WTC11 (cell line): ENCODE results near the gene CDK5. TPM values are rescaled to one million over a fixed set of nuclear protein-coding genes. Genes with fewer than 3 reads are reported as not detected.

ENCODE experiments used
- AR ChIP-seq: fragments of 250-450 bp; sonication (Bioruptor Pico); IDR thresholded peaks from 2 replicates; pipeline ENCODE4 v1.9.0; 2021; ENCODE audit warnings: mild to moderate bottlenecking
- ATF1 ChIP-seq: sonication (generic); formaldehyde crosslinking; IDR thresholded peaks from 2 replicates; pipeline ENCODE4 v1.8.1; 2023; ENCODE audit warnings: mild to moderate bottlenecking, moderate library complexity, missing genetic modification reagents
- CBFB ChIP-seq: sonication (generic); formaldehyde crosslinking; IDR thresholded peaks from 2 replicates; pipeline ENCODE4 v1.8.1; 2022; ENCODE audit warnings: mild to moderate bottlenecking, low read depth, missing genetic modification reagents
- EMX1 ChIP-seq: fragments of 250-450 bp; sonication (Bioruptor Pico); IDR thresholded peaks from 2 replicates; pipeline ENCODE4 v1.8.0; 2021; ENCODE audit warnings: mild to moderate bottlenecking
- ESRRA ChIP-seq: sonication (generic); formaldehyde crosslinking; IDR thresholded peaks from 2 replicates; pipeline ENCODE4 v1.8.1; 2022; ENCODE audit warnings: mild to moderate bottlenecking, missing genetic modification reagents, borderline replicate concordance
- ETV6 ChIP-seq: sonication (generic); formaldehyde crosslinking; IDR thresholded peaks from 2 replicates; pipeline ENCODE4 v1.8.1; 2022; ENCODE audit warnings: mild to moderate bottlenecking, missing genetic modification reagents
- FOXP1 ChIP-seq: sonication (generic); formaldehyde crosslinking; IDR thresholded peaks from 2 replicates; pipeline ENCODE4 v1.8.0; 2022; ENCODE audit warnings: missing genetic modification reagents, mild to moderate bottlenecking, moderate library complexity, borderline replicate concordance
- GRHL2 ChIP-seq: fragments of 250-450 bp; sonication (Bioruptor Pico); IDR thresholded peaks from 2 replicates; pipeline ENCODE4 v1.8.0; 2022; ENCODE audit warnings: mild to moderate bottlenecking, moderate library complexity; ENCODE audit not compliant: insufficient replicate concordance, severe bottlenecking
- IRF1 ChIP-seq: sonication (generic); formaldehyde crosslinking; IDR thresholded peaks from 2 replicates; pipeline ENCODE4 v1.8.0; 2023; ENCODE audit warnings: missing genetic modification reagents
- KAT7 ChIP-seq: sonication (generic); formaldehyde crosslinking; IDR thresholded peaks from 2 replicates; pipeline ENCODE4 v1.8.1; 2023; ENCODE audit warnings: missing genetic modification reagents, mild to moderate bottlenecking, borderline replicate concordance
- MYBL2 ChIP-seq: sonication (generic); formaldehyde crosslinking; IDR thresholded peaks from 2 replicates; pipeline ENCODE4 v1.8.1; 2023; ENCODE audit warnings: mild to moderate bottlenecking, moderate library complexity, missing genetic modification reagents
- NR1H2 ChIP-seq: sonication (generic); formaldehyde crosslinking; IDR thresholded peaks from 2 replicates; pipeline ENCODE4 v1.9.0; 2021; ENCODE audit warnings: mild to moderate bottlenecking, moderate library complexity, missing genetic modification reagents
- SMAD3 ChIP-seq: sonication (generic); formaldehyde crosslinking; IDR thresholded peaks from 2 replicates; pipeline ENCODE4 v1.8.0; 2022; ENCODE audit warnings: missing genetic modification reagents, mild to moderate bottlenecking, borderline replicate concordance
- SMAD4 ChIP-seq: sonication (generic); formaldehyde crosslinking; IDR thresholded peaks from 2 replicates; pipeline ENCODE4 v1.8.0; 2022; ENCODE audit warnings: mild to moderate bottlenecking, missing genetic modification reagents
- SP1 ChIP-seq: sonication (generic); formaldehyde crosslinking; conservative IDR thresholded peaks from 2 replicates; pipeline ENCODE4 v1.8.1; 2022; ENCODE audit warnings: missing genetic modification reagents
- TEAD4 ChIP-seq: sonication (generic); formaldehyde crosslinking; IDR thresholded peaks from 2 replicates; pipeline ENCODE4 v1.8.0; 2022; ENCODE audit warnings: mild to moderate bottlenecking, missing genetic modification reagents
- ZNF121 ChIP-seq: sonication (generic); formaldehyde crosslinking; IDR thresholded peaks from 2 replicates; pipeline ENCODE4 v1.8.0; 2023; ENCODE audit warnings: missing genetic modification reagents
- ZNF219 ChIP-seq: sonication (generic); formaldehyde crosslinking; IDR thresholded peaks from 2 replicates; pipeline ENCODE4 v1.8.0; 2023; ENCODE audit warnings: missing genetic modification reagents, mild to moderate bottlenecking, borderline replicate concordance
- ZNF232 ChIP-seq: sonication (generic); formaldehyde crosslinking; IDR thresholded peaks from 2 replicates; pipeline ENCODE4 v1.8.0; 2022; ENCODE audit warnings: mild to moderate bottlenecking, missing genetic modification reagents
- ZNF396 ChIP-seq: fragments of 250-450 bp; sonication (Bioruptor Pico); IDR thresholded peaks from 2 replicates; pipeline ENCODE4 v1.8.0; 2021; ENCODE audit warnings: mild to moderate bottlenecking, moderate library complexity, borderline replicate concordance
- total RNA-seq: library from RNA; stranded (reverse); gene quantifications from 3 replicates; pipeline ENCODE4 v1.2.3, GENCODE V29; 2021
- TF ChIP-seq, protein P1 (sequence below): sonication (generic); formaldehyde crosslinking; IDR thresholded peaks from 2 replicates; pipeline ENCODE4 v1.8.0; 2022; ENCODE audit warnings: mild to moderate bottlenecking, missing genetic modification reagents
- TF ChIP-seq, protein P2 (sequence below): sonication (generic); formaldehyde crosslinking; IDR thresholded peaks from 2 replicates; pipeline ENCODE4 v1.8.1; 2022; ENCODE audit warnings: low read depth, mild to moderate bottlenecking, moderate library complexity, missing genetic modification reagents, borderline replicate concordance
- TF ChIP-seq, protein P3 (sequence below): sonication (generic); formaldehyde crosslinking; IDR thresholded peaks from 2 replicates; pipeline ENCODE4 v1.8.0; 2022; ENCODE audit warnings: mild to moderate bottlenecking, missing genetic modification reagents
- TF ChIP-seq, protein P4 (sequence below): sonication (generic); formaldehyde crosslinking; conservative IDR thresholded peaks from 2 replicates; pipeline ENCODE4 v1.8.1; 2022; ENCODE audit warnings: mild to moderate bottlenecking, missing genetic modification reagents
- TF ChIP-seq, protein P5 (sequence below): fragments of 200-600 bp; IDR thresholded peaks from 2 replicates; pipeline ENCODE4 v1.8.0; 2022; ENCODE audit warnings: antibody characterized with exemption
- TF ChIP-seq, protein P6 (sequence below): fragments of 250-450 bp; sonication (Bioruptor Pico); IDR thresholded peaks from 2 replicates; pipeline ENCODE4 v2.1.2; 2022; ENCODE audit warnings: mild to moderate bottlenecking, moderate library complexity
- TF ChIP-seq, protein P7 (sequence below): sonication (generic); formaldehyde crosslinking; IDR thresholded peaks from 2 replicates; pipeline ENCODE4 v1.8.1; 2022; ENCODE audit warnings: missing genetic modification reagents, borderline replicate concordance

Gene CDK5
- total RNA-seq, 1 experiment from 2014 or later = 27.8 TPM

- TF ChIP-seq MYBL2 (no peak), ATF1 (CRISPR knock-in tag) (no peak), FOXP1 (CRISPR knock-in tag) (no peak), CBFB (CRISPR knock-in tag) (no peak), KAT7 (CRISPR knock-in tag) (no peak), GRHL2 (no peak), ZNF121 (CRISPR knock-in tag) (no peak), AR (CRISPR knock-in tag) (no peak), ZNF396 (CRISPR knock-in tag) (no peak), SMAD3 (CRISPR knock-in tag) (no peak), EMX1 (no peak), TEAD4 (CRISPR knock-in tag) (no peak), ESRRA (no peak), ZNF219 (CRISPR knock-in tag) (no peak), ZNF232 (CRISPR knock-in tag) (no peak), IRF1 (CRISPR knock-in tag) (no peak), SMAD4 (CRISPR knock-in tag) (no peak), NR1H2 (CRISPR knock-in tag) (no peak), SP1 (CRISPR knock-in tag) (peak; percentile 50), ETV6 (CRISPR knock-in tag) (peak; percentile 58; the same call in 1 of the 2 replicates)
- TF ChIP-seq, protein P1, sequence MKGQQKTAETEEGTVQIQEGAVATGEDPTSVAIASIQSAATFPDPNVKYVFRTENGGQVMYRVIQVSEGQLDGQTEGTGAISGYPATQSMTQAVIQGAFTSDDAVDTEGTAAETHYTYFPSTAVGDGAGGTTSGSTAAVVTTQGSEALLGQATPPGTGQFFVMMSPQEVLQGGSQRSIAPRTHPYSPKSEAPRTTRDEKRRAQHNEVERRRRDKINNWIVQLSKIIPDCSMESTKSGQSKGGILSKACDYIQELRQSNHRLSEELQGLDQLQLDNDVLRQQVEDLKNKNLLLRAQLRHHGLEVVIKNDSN (CRISPR knock-in tag) = 0 out of 2 replicates have a peak, but pooled peaks have one; percentile 13
- TF ChIP-seq, protein P2, sequence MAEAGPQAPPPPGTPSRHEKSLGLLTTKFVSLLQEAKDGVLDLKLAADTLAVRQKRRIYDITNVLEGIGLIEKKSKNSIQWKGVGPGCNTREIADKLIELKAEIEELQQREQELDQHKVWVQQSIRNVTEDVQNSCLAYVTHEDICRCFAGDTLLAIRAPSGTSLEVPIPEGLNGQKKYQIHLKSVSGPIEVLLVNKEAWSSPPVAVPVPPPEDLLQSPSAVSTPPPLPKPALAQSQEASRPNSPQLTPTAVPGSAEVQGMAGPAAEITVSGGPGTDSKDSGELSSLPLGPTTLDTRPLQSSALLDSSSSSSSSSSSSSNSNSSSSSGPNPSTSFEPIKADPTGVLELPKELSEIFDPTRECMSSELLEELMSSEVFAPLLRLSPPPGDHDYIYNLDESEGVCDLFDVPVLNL (CRISPR knock-in tag) = no peak
- TF ChIP-seq, protein P3, sequence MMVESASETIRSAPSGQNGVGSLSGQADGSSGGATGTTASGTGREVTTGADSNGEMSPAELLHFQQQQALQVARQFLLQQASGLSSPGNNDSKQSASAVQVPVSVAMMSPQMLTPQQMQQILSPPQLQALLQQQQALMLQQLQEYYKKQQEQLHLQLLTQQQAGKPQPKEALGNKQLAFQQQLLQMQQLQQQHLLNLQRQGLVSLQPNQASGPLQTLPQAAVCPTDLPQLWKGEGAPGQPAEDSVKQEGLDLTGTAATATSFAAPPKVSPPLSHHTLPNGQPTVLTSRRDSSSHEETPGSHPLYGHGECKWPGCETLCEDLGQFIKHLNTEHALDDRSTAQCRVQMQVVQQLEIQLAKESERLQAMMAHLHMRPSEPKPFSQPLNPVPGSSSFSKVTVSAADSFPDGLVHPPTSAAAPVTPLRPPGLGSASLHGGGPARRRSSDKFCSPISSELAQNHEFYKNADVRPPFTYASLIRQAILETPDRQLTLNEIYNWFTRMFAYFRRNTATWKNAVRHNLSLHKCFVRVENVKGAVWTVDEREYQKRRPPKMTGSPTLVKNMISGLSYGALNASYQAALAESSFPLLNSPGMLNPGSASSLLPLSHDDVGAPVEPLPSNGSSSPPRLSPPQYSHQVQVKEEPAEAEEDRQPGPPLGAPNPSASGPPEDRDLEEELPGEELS (CRISPR knock-in tag) = peak; percentile 45; the same call in 1 of the 2 replicates
- TF ChIP-seq, protein P4, sequence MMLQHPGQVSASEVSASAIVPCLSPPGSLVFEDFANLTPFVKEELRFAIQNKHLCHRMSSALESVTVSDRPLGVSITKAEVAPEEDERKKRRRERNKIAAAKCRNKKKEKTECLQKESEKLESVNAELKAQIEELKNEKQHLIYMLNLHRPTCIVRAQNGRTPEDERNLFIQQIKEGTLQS (CRISPR knock-in tag) = no peak
- TF ChIP-seq, protein P5, sequence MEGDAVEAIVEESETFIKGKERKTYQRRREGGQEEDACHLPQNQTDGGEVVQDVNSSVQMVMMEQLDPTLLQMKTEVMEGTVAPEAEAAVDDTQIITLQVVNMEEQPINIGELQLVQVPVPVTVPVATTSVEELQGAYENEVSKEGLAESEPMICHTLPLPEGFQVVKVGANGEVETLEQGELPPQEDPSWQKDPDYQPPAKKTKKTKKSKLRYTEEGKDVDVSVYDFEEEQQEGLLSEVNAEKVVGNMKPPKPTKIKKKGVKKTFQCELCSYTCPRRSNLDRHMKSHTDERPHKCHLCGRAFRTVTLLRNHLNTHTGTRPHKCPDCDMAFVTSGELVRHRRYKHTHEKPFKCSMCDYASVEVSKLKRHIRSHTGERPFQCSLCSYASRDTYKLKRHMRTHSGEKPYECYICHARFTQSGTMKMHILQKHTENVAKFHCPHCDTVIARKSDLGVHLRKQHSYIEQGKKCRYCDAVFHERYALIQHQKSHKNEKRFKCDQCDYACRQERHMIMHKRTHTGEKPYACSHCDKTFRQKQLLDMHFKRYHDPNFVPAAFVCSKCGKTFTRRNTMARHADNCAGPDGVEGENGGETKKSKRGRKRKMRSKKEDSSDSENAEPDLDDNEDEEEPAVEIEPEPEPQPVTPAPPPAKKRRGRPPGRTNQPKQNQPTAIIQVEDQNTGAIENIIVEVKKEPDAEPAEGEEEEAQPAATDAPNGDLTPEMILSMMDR = no peak
- TF ChIP-seq, protein P6, sequence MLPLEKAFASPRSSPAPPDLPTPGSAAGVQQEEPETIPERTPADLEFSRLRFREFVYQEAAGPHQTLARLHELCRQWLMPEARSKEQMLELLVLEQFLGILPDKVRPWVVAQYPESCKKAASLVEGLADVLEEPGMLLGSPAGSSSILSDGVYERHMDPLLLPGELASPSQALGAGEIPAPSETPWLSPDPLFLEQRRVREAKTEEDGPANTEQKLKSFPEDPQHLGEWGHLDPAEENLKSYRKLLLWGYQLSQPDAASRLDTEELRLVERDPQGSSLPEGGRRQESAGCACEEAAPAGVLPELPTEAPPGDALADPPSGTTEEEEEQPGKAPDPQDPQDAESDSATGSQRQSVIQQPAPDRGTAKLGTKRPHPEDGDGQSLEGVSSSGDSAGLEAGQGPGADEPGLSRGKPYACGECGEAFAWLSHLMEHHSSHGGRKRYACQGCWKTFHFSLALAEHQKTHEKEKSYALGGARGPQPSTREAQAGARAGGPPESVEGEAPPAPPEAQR (CRISPR knock-in tag) = no peak
- TF ChIP-seq, protein P7, sequence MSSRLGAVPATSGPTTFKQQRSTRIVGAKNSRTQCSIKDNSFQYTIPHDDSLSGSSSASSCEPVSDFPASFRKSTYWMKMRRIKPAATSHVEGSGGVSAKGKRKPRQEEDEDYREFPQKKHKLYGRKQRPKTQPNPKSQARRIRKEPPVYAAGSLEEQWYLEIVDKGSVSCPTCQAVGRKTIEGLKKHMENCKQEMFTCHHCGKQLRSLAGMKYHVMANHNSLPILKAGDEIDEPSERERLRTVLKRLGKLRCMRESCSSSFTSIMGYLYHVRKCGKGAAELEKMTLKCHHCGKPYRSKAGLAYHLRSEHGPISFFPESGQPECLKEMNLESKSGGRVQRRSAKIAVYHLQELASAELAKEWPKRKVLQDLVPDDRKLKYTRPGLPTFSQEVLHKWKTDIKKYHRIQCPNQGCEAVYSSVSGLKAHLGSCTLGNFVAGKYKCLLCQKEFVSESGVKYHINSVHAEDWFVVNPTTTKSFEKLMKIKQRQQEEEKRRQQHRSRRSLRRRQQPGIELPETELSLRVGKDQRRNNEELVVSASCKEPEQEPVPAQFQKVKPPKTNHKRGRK (CRISPR knock-in tag) = no peak
Observed at GRCh38 chr7:151083071-151083823, 25.6 kb upstream of the CDK5 start, which contains the start of gene TMUB1 (continued).
